Islet of Langerhans (tissue), 1 donor: ENCODE data around the gene WDSUB1.

Experiments
- FAIRE-seq: peaks from one replicate; lab custom pipeline; 2011; peaks lifted over from hg19 to GRCh38; lab: Jason Lieb, UNC

The WDSUB1 gene

DNA sequence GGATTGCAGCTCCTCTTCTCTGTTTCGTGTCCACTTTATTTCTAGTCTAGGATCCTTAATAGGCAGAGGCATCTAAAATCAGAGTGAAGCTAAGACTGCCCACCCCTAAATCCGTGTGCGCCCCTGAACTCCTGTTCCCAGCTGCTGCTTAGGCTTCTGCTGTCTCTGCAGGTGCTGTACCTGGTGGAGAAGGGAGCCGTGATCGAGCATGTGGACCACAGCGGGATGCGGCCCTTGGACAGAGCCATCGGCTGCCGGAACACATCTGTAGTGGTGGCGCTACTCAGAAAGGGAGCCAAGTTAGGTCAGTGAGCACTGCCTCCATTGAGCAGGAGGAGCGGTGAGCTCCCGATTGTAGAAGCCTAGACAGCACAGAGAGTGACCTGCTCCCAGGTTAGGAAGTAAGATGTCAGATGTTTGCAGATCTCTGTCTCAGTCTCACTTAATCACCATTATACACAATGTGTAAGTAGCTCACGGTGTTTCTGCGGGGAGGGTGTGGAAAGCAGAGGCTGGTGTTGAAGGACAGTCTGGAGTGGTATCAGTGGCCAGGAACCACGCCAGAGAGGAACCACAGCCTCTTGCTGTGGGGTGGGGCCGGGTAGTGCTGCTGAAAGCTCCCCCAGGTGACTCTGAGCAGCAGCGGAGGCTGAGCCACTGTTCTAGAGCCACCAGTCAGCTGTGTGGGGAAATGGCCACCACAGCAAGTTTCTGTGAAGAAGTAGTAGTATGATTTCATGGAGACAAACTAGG lies 62.3 kb downstream of the WDSUB1 start:
- no peak for FAIRE-seq

DNA sequence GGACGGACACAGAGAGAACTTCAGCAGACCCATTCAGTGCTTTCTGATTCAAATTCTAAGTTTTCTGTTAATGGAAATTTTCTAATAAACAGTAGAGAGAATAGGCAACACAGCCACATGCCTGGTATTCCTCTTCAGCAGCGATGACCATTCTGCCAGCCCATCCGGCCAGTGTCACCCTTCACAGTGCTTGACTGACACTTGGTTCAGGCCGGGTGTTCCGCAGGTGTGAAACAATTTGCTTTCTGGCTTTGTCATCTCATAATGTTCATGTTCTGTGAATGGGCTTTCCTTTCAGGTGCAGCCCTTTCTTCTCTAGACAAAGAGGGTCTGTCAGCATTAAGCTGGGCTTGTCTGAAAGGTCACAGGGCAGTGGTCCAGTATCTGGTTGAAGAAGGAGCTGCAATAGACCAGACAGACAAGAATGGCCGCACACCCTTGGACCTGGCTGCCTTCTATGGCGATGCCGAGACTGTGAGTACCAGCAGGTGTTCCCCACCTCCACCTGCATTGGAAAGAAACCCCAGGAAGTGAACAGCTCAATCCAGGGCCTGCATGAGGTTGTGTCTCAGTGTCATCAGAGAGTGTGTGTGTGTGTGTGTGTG lies 67.0 kb downstream of the WDSUB1 start:
- no peak for FAIRE-seq

GRCh38 chr2:159218389-159218788 lies 68.1 kb downstream of the WDSUB1 start:
- no peak for FAIRE-seq

GRCh38 chr2:159217676-159218075 lies 68.8 kb downstream of the WDSUB1 start:
- no peak for FAIRE-seq

DNA sequence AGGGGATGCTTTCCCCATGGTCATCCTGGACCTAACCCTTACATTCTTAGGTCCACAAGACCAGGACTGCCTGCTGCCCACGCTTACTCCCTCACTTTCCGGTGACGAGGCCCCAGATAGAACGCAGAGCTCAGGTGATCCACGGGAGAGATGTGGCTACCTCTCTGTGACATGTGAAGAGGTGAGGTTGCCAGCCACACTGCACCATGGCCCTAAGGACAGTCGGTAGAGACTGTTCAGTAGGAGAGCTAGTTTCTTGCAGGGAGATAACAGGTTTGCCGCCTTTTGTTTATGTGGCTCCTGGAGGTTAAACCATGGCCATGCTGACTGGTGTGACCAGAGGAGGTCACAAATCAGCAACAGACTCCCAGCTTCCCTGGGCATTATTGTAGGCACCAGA lies 71.4 kb downstream of the WDSUB1 start:
- FAIRE-seq: no peak

DNA sequence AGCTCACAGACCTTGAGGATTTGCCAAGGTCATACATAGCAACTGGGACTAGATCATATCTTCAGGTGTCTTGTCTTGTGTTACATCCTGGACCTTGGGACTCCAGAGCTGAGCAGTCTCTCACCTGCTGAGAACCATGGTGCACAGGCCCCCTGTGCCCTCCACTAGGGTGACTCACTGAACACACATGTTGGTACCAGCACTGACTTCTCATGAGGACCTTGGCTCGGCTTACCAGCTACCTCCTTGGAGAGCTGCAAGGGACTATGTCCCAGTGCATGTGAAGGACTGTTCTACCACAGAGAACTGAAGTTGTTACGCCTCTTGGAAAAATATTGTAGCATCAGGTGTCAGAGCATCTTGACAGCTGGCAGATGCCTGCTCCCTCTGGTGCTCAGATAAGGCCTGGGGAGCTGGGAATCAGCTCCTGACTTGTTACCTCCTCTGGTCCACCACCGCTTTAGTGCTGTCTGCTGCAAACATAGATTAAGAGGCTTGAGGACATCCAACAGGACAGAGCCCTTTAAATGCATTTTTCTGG lies 72.1 kb downstream of the WDSUB1 start:
- no peak for FAIRE-seq

- no peak for FAIRE-seq
Observed at GRCh38 chr2:159213296-159213695, 73.2 kb downstream of the WDSUB1 start.

DNA sequence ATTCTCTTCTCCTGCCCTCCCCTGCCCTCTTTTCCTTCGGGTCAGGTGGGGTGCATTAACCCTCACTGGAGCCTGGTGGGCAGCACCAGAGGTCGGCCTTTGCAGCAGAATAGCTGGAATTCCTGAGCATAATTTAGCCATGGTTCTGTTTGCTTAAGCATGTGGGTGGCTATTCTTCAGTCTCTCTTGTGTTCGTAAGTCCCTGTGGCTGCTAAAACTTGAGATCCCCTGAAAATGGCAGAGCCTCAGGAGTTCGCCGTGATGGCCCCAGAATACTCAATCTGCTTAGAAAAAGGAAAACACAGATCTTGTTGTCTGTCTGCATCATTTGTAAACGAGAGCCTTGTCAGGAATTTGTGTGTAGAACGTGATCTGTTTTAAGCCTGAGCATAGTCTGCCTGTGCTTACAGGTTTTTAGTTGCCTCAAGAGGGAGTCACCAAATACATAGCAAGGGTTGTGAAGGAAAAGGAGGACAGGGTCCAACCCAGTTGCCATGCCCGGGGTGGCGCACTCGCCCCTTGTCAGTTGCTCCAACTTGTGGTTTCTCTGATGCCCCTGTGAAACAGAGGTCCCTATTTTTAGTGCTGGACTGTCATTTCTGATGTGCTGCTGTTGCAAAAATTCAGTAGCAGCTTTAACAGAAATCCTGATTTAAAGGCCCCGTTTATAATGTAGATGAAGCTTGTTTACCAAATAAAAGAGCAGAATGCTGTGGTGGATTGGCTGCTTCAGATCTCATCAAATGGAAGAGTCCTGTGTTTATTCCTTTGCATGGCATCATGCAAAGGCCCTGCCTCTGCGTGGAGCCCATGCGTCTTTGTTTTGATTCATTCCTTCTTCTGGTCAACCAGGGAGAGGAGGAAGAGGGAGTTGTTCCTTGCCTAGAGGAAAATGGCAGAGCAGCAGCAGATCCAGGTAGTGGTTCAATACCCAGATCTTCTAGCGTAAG lies 74.8 kb downstream of the WDSUB1 start:
- no peak for FAIRE-seq

DNA sequence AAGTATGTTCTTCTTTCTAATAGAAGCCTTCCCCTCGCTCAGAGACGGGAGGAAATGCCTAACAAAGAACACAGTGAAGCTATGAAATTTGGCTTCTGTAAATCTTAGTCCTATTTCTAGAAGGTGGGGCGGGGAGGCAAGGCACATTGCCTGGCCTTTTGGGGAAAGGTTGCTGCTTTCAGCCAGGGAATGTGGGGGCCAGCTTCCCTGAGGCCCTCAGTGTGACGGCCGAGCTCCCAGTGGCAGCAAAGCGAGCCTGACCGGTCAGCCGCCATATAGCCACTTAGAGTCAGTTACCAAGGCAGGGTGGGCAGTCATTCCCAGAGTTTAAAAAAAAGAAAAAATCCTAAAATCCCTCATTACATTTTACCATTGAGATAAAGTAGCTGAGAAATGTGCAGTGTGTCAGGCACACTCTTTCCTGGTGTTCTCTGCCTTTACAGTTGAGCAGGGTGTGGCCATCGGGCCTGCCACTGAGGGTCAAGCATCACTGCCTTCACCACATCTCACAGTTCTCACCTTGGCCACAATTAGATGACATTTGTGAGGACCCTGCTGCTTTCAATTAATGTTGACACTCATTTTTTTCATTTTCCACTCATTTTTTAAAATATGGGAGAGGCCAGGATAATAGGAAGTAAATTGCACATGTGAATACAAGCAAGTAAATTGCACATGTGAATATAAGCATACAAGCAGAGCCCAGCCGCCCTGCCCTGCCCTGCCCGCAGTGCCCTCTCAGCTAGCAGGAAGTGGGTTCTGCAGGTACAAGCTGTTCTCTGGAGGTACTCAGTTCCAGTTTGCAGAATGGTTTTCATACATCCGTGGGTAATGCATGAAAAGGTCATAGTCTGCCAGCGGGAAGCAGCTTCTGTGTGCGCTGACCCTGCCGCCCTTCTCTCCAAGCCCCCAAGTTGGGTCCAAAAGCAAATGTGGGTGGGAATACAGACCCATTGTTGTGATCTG lies 76.9 kb downstream of the WDSUB1 start:
- FAIRE-seq: no peak

GRCh38 chr2:159208438-159208837 lies 78.1 kb downstream of the WDSUB1 start:
- no peak for FAIRE-seq

- FAIRE-seq: no peak
Observed at GRCh38 chr2:159206736-159207380, 79.6 kb downstream of the WDSUB1 start.

DNA sequence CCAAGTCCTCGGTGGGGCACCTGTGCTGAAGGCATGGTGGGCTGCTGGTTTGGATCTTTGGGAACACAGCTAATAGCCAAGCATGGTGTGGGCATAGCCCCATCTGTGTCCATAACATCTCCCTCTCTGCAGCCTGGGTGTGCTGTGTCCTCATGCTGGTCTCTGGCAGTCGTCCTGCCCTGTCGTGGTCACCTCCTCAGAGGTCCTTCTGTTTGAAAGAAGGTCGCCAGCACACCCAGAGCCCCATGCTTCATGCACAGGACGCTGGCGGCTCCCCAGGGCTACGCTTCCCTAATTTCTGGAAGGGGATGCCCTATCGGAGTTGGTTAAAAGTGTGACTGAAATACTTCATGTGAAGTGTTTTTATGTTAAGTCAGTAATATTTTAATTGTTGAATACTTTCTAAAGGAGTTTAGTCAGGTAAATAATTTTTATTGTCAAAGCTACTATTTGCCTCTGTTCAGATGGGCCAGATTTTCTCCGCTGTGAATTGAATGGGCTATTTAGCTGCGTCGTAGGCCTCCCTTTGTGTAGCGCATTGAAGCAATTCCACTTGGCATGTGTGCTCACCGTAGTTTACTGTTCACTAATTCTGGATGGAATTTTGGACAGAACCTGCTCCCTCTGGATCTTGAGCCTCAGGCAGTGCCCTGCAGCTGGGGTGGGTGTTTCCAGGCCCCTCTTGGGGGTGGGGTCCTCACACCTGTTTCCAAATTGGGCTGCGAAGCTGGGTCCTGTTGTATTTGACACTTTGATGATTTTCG lies 81.9 kb downstream of the WDSUB1 start:
- no peak for FAIRE-seq

- FAIRE-seq: no peak
Observed at GRCh38 chr2:159202568-159203071, 83.9 kb downstream of the WDSUB1 start.

- FAIRE-seq: no peak
Observed at GRCh38 chr2:159201360-159202063, 85.0 kb downstream of the WDSUB1 start.

- no peak for FAIRE-seq
Observed at GRCh38 chr2:159200498-159200897, 86.0 kb downstream of the WDSUB1 start.

DNA sequence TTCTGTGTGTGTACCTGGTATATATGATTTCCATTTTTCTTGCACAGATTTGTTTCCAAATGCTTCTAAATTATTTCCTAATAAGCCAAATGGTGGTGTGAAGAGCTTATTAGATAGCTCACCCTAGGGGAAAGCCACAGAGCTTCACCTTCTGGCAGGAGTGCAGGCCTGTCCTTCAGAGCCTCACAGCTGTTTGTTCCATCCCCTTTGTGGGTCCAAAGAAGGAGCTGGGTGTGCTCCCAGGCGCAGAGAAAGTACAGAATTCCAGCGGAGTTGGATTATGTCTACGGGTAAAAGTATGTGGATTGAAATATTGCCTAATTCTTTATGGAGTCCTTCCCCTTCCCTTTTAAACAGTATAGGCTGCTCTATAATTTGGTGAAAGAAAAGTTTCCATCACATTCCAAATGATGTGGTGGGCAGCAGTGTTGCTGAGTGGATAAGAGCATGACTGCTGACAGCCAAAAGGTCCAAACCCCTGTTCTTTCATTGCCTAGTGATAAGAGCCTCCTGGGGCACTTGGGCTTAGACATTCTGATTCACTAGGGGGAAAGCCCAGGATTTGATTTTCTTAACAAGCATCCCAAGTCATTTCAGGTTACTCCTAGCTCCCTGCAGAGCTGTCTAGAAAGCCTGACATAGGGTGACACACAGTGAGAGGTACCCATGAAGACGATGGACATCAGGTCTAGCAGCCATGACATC lies 86.6 kb downstream of the WDSUB1 start:
- no peak for FAIRE-seq

GRCh38 chr2:159199236-159199635 lies 87.3 kb downstream of the WDSUB1 start:
- no peak for FAIRE-seq

DNA sequence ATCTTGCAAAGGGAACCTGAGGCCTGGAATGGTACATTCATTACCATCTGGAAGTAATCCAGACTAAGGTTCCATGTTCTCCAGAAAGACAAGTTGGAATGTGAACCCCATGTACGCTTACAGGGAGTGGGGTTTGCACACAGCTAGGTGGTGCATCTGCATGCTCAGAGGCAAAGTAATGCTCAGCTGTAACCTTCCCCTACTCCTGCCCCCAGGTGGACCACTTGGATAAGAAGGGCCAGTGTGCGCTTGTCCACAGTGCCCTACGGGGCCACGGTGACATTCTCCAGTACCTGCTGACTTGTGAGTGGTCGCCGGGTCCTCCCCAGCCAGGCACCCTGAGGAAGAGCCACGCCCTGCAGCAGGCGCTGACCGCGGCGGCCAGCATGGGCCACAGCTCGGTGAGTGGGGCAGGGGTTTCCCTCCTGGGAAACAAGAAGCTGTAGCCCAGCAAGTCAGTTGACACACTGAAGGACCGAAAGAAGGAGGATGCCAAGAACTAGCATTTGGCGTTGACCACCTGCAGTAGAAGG lies 90.0 kb downstream of the WDSUB1 start:
- no peak for FAIRE-seq
